OCI-LY3 (cell line): Measurements from ENCODE around the gene MRPL55.
A peak's percentile ranks its signal among the peaks of the same experiment; 100 is the strongest.

ENCODE experiments used
- H2AFZ ChIP-seq: fragments of 200-600, 300-600 bp; shearing (Covaris generic); 2 replicates; pipeline ENCODE4 v1.6.0; 2014; ENCODE audit warnings: antibody characterized with exemption, low read depth, low read length
- H3K27ac ChIP-seq: fragments of 200-600, 300-600 bp; sonication (generic); 2 replicates; pipeline ENCODE4 v1.5.1; 2014; ENCODE audit warnings: mild to moderate bottlenecking, low read length, moderate library complexity, mixed read lengths
- H3K27me3 ChIP-seq: fragments of 200-600, 300-600 bp; sonication (generic); 2 replicates; pipeline ENCODE4 v1.6.1; 2014; ENCODE audit warnings: low read depth, low read length, mixed read lengths
- H3K36me3 ChIP-seq: fragments of 200-600, 300-600 bp; sonication (generic); replicated peaks from 2 replicates; pipeline ENCODE3; 2014; ENCODE audit warnings: low read depth, low read length, mixed read lengths
- H3K4me1 ChIP-seq: fragments of 300-600, 200-600 bp; sonication (generic); 2 replicates; pipeline ENCODE4 v1.6.1; 2014; ENCODE audit warnings: low read length, mixed read lengths
- H3K4me2 ChIP-seq: fragments of 200-600, 300-600 bp; sonication (generic); 2 replicates; pipeline ENCODE4 v1.6.1; 2014; ENCODE audit warnings: low read length, mixed read lengths
- H3K4me3 ChIP-seq: fragments of 300-600, 200-600 bp; sonication (generic); 2 replicates; pipeline ENCODE4 v1.5.1; 2014; ENCODE audit warnings: antibody characterized with exemption, mild to moderate bottlenecking, low read length, moderate library complexity
- H3K79me2 ChIP-seq: fragments of 300-600, 200-600 bp; shearing (Covaris generic); 2 replicates; pipeline ENCODE4 v1.6.1; 2014; ENCODE audit warnings: mild to moderate bottlenecking, low read length, mixed read lengths
- H3K9ac ChIP-seq: fragments of 300-600, 200-600 bp; shearing (Covaris generic); 2 replicates; pipeline ENCODE4 v1.6.0; 2014; ENCODE audit warnings: mild to moderate bottlenecking, low read length, moderate library complexity
- H3K9me3 ChIP-seq: fragments of 200-600, 300-600 bp; shearing (Covaris generic); 2 replicates; pipeline ENCODE4 v1.6.1; 2014; ENCODE audit warnings: low read length, mixed read lengths; ENCODE audit not compliant: insufficient read depth
- H4K20me1 ChIP-seq: fragments of 200-600, 300-600 bp; sonication (generic); 2 replicates; pipeline ENCODE4 v1.6.1; 2016; ENCODE audit warnings: low read length, mixed read lengths; ENCODE audit not compliant: insufficient read depth
- EZH2phosphoT487 ChIP-seq: fragments of 200-600 bp; shearing (Covaris generic); IDR thresholded peaks from 2 replicates; pipeline ENCODE4 v1.6.1; 2018; ENCODE audit warnings: antibody characterized with exemption, mixed run types, low read depth
- TF ChIP-seq, protein P1 (sequence below): fragments of 200-600, 300-600 bp; sonication (generic); IDR thresholded peaks from 2 replicates; pipeline ENCODE4 v1.5.1; 2014; ENCODE audit warnings: antibody characterized with exemption, low read length, low read depth

The MRPL55 gene

DNA sequence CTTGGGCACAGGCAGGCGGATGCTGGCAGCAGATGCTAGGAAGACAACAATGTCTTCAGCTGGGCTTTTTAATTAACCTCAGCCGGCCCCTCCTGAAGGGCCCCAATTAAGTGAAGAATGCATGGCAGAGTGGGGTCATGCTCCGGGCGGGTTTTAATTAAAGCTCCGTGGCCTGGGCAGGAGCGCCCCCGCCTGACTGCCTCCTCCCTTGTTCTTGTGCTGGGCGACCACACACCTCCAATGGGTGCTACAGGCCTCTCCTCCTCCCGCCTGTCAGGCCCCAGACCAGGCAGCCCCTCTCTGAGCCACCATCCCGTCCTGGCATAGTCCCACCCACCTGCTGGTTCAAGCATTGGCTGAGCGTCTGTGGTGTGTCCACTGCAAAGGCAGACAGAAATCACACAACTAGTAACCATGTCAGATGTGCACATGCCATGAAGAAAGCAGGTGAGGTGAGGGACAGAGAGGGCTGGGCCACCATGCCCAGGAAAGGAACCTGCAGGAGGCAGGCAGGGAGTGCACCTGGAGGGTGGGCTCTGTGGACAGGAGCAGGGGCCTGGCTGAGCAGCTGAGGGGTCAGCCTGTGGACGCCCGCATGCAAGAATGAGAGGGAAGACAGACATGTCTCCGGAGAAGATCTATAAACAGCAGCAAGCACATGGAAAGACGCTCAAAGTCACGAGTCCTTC is 35.1 kb downstream of the MRPL55 start:
- Histone ChIP-seq H3K9ac (no peak overlapping the region), H3K4me1 (no peaks in the 10 kb centered on the region), H4K20me1 (peaks cover 3% of the 10 kb centered on the region; the same call in 1 of the 2 replicates), H3K79me2 (no peaks in the 10 kb centered on the region), H3K9me3 (no peaks in the 10 kb centered on the region), H2AFZ (no peak overlapping the region), H3K36me3 (no peaks in the 10 kb centered on the region), H3K4me3 (no peak overlapping the region), H3K27me3 (peaks cover 44% of the 10 kb centered on the region), H3K27ac (no peak overlapping the region), H3K4me2 (no peak overlapping the region)
- TF ChIP-seq EZH2phosphoT487: no peak
- TF ChIP-seq, protein P1, sequence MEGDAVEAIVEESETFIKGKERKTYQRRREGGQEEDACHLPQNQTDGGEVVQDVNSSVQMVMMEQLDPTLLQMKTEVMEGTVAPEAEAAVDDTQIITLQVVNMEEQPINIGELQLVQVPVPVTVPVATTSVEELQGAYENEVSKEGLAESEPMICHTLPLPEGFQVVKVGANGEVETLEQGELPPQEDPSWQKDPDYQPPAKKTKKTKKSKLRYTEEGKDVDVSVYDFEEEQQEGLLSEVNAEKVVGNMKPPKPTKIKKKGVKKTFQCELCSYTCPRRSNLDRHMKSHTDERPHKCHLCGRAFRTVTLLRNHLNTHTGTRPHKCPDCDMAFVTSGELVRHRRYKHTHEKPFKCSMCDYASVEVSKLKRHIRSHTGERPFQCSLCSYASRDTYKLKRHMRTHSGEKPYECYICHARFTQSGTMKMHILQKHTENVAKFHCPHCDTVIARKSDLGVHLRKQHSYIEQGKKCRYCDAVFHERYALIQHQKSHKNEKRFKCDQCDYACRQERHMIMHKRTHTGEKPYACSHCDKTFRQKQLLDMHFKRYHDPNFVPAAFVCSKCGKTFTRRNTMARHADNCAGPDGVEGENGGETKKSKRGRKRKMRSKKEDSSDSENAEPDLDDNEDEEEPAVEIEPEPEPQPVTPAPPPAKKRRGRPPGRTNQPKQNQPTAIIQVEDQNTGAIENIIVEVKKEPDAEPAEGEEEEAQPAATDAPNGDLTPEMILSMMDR: peak; percentile 50

DNA sequence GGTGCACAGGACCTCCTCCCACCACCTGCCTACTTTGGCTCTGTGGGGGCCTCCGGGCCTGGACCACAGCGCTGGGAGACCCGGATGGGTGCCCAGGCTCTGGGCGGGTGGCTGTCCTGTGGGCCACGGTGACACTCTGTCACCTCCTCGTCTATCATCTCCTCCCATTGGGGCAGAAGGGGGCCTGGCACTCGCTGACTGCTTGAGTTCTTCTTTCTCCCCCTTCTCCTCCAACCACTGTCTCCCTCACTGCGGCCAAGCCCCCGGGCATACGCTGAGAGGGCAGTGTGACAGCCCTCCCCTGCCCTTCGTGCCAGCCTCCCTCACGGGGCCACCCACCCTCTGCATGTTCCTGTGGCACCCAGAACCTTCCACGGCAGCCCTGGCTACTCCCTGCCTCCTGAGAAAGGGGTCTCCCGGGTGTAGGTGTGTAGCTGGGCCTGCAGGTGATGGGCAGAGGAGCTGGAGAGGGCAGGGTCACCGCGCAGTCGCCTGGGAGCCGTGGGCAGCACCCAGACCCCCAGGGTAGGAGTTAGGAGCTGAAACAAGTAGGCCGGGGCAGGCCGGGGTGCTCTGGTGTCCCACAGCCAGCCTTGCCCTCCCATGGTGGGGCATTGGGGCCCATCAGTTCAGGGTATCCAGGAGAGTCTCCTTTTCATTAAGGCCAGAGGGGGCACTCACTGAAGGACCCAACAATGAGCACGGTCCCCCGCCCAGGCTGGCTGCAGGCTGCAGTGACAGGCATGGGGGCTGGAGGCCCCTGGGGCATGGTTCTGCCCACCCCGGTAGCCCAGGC is 35.8 kb downstream of the MRPL55 start:
- Histone ChIP-seq H3K79me2 (no peaks in the 10 kb centered on the region), H3K9ac (no peak overlapping the region), H3K4me2 (no peak overlapping the region), H3K27me3 (peaks cover 44% of the 10 kb centered on the region), H2AFZ (no peak overlapping the region), H3K4me1 (no peaks in the 10 kb centered on the region), H3K36me3 (no peaks in the 10 kb centered on the region), H4K20me1 (no peaks in the 10 kb centered on the region), H3K9me3 (no peaks in the 10 kb centered on the region), H3K27ac (no peak overlapping the region), H3K4me3 (no peak overlapping the region)
- TF ChIP-seq, protein P1: no peak

DNA sequence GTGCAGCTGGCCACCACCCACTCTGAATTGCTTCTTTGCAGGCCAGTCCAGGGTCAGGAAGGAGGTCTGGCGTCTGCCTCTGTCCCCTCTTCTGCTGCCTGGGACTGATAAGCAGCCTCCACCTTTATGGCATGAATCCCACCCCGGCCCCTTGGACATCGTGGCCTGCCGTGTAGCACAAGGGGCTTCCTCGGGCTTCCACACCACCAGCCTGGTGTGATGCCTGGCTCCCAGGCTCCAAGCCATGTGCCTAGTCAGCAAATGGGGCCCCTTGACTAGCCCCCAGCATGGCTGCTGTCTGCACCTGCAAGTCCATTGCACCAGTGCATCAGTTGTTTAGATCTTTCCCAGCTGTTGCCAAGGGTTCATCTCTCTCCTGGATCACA is 36.4 kb downstream of the MRPL55 start:
- H3K36me3 ChIP-seq: no peaks in the 10 kb centered on the region
- no peaks in the 10 kb centered on the region for H3K4me1 ChIP-seq
- H3K9ac ChIP-seq: no peak overlapping the region
- no peak overlapping the region for H3K4me2 ChIP-seq
- no peaks in the 10 kb centered on the region for H3K79me2 ChIP-seq
- no peaks in the 10 kb centered on the region for H3K9me3 ChIP-seq
- no peak overlapping the region for H2AFZ ChIP-seq
- TF ChIP-seq, protein P1: no peak
- TF ChIP-seq EZH2phosphoT487: no peak
- no peaks in the 10 kb centered on the region for H4K20me1 ChIP-seq
- no peak overlapping the region for H3K4me3 ChIP-seq
- H3K27ac ChIP-seq: no peak overlapping the region
- peaks cover 44% of the 10 kb centered on the region for H3K27me3 ChIP-seq

DNA sequence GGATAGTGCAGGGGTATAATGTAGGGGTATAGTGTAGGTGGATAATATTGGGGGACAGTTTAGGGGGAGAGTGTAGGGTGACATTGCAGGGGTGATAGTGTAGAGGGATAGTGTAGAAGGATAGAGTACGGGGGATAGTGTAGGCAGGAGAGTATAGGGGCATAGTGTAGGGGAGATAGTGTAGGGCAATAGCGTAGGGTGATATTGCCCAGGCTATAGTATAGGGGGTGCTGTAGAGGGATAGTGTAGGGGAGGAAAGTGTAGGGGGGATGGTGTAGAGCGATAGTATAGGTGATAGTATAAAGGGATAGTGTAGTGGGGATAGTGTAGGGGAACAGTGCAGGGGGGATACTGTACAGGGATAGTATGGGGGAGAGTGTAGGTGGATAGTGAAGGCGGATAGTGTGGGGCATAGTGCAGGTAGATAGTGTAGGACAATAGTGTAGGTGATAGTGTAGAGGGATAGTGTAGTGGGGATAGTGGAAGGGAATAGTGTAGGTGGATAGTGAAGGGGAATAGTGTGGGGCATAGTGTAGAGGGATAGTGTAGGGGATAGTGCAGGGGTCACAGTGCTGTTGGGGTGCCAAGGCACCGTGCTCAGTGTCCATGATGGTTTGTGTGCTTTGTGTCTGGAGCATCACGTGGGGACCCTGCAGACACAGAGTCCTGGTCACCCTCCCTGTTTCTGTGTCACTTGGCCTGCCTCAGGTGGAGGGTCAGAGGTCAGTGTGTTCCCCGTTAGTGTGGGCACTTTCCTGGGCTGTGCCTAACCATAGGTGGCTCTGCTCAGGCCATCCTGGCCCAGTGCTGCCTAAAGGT is 37.1 kb downstream of the MRPL55 start:
- Histone ChIP-seq H3K36me3 (no peaks in the 10 kb centered on the region), H3K27me3 (peaks cover 49% of the 10 kb centered on the region), H3K27ac (no peak overlapping the region), H3K4me1 (no peaks in the 10 kb centered on the region), H3K9me3 (no peaks in the 10 kb centered on the region), H3K4me2 (no peak overlapping the region), H3K9ac (no peak overlapping the region), H3K79me2 (no peaks in the 10 kb centered on the region), H4K20me1 (no peaks in the 10 kb centered on the region), H2AFZ (no peak overlapping the region), H3K4me3 (no peak overlapping the region)
- TF ChIP-seq, protein P1: no peak
- no peak for TF ChIP-seq EZH2phosphoT487
